HG03565 (cell line): ENCODE data around the gene LAMA2.

Experiments used
- ATAC-seq: cut with Tn5 transposase; IDR thresholded peaks from one replicate; pipeline ENCODE4 v1.9.1; 2021; ENCODE audit warnings: mild to moderate bottlenecking, moderate library complexity; ENCODE audit not compliant: unreplicated experiment

LAMA2 gene

DNA sequence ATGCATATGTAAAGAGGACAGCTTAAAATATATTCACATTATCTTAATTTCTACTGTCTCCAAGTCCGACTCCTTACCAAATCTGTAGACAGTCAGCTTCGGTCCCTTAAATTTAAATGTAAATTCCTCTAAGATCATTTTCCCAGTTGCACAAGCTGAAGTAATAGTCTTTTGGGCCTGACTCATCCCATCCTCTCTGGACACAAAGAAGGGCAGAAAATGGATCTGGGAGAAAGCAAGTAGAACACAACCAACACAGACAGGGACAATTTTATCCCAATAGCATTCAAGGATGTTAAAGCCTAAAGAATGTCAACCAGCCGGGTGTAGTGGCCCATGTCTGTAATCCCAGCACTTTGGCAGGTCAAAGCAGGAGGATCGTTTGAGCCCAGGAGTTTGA is 598.8 kb downstream of the LAMA2 start:
- ATAC-seq, result no peak

DNA sequence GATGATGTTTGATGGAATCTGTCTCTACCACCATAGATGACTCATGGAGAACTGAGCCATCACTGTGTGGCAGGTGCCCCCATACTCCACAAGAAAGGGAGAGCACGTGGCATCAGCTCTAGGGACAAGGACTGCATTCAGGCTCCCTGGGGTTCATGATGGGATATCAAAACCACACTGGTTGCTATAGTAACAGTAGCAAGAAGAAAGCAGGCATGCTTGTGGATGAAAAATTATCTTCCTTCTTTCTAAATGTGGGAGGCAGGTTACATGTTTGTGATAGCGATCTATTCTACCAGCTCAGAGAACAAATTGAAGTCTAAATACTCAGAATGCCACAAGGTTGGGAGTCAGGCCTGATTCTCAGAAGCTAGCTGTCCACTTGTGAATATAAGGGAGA is 602.8 kb downstream of the LAMA2 start:
- ATAC-seq, result no peak

DNA sequence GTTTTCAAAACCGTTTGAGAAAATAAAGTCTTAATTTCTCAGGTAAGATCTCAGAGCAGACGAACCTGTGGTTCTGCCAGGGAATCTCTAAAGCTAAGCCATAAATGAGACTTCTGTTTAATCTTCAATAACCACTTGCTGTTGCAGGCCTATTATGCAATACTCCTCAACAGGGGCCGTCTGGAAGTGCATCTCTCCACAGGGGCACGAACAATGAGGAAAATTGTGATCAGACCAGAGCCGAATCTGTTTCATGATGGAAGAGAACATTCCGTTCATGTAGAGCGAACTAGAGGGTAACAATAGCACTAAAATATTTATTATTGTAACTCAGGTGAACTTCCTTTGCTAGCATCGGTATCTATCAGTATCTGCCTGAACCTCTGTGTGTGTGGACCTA is 603.4 kb downstream of the LAMA2 start:
- no peak for ATAC-seq

DNA sequence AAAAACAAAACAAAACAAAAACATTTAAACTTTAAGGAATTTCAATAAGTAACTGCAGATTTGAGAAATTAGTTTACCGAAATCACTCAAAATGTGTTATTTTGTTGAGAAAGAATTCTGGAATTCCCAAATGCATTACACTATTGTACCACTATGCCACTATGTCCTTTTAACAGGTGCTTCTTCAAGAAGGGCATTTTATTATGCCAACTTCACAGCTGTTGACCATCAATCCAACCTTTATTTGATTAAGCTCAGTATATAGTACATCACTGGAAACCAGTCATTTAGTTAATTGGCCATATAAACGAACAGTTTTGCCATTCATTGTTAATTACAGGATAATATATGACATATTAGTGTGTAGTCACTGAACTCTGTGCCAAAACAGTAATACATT is 605.4 kb downstream of the LAMA2 start:
- ATAC-seq, result no peak

DNA sequence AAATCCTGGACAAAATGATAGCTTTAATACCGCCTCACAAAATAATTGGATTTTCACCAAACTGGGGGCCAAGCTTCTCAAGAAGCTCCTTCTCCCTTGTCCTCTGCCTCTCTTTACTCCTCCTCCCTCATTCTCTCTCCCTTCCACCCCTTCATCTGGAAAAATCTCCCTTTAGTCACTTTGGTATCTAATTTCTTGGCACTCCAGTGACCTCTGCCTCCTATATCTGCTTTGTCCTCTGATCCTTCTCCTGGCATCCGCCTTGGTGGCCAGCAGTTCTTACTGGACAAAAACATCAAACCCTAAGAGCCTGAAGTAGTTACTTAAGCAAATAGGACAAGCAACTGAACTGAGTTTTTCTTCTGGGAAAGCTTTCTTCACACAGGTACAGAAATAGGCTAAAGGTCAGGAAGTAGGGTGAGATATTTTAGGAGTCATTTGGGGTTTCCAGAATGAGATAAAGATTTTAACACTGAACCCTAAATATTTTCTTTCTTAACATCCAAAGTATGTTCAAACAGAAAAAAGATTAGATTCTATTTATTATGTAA is 606.4 kb downstream of the LAMA2 start:
- ATAC-seq, result no peak

DNA sequence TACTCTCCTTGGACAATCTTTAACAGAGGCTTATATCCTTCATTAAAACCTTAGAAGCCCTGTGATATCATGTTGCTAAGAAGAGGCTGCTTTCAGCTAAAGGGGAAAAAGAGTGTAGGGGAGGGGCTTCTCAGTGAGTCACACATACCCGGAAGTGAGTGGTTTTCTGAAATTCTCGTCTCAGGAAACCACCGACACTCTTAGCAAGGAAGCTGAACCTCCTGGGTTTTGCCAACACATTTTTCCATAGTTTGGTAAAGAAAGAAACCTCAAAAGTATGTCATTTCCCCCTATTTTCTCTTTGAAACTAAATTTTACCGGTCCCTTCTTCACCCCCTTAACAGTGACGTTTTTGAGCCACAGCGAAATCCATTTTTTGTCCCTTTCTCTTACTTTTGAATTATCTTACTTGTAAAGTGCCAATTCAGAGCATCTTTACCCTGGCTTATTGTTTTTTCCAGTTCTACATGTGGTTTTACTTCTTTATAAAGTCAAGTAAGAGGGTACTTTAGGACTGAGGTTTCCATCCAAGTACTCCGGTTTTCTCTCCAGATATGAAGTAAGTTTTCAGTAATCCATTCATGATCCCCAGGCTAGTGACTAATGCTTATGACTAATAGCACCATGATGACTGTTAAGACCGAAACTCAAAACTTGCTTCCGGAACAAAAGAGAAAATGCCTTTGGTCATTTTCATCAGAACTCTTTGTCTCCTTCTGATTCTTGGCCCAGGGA is 607.8 kb downstream of the LAMA2 start:
- ATAC-seq, result peak; percentile 83

DNA sequence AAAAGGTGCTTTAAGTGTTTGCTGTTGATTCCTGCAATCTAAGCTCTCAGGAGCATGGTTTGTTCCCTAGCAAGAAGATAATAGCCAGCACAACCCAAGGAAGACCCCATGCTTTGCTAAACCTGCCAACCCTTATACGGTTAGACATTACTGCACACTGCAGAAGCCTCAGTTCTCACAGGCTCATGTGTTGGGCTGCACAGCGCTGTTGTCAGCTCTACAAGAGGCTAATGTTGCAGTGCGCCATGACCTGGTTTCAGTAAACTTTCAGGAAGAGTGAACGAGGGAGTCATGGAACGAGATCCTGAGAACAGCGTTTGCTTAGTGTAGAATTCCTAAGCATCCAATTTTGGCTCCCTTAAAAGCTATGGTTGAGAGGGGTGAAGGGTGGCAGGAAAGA is 608.5 kb downstream of the LAMA2 start:
- no peak for ATAC-seq

DNA sequence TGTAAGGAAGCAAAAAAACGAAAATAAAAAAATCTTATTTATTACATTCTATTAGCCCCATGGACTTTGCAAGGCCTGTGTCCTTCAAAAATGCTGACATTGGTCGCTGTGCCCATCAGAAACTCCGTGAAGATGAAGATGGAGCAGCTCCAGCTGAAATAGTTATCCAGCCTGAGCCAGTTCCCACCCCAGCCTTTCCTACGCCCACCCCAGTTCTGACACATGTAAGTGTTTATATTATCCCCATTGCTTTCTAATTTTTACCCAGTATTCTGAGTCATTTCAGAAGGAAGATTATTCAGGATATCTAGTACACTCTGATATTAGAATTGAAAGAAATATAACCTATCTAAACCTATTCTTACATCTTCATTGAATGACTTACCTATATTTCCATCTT is 609.3 kb downstream of the LAMA2 start:
- no peak for ATAC-seq

DNA sequence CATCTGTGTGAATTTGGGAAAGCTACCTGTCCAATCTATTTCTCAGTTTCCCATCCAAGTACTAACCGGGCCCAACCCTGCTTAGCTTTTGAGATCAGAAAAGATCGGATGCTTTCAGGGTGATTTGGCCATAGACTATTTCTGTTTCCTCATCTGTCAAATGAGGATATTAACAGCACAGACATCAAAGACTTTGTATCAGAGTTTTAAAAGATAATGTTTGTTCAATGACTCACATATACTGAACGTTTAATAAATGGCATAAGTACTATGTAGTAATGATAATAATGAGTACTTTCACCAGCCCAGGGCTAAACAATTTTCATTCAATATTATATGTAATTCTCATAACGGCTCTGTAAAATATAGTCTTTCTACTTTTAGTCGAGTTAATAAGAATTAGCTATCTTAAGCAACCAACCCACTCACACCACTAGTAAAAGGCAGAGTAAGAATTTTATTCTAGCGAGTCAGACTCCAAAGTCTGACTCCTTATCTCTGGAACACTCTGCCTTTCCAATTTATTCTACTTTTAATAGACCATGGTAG is 610.5 kb downstream of the LAMA2 start:
- no peak for ATAC-seq

DNA sequence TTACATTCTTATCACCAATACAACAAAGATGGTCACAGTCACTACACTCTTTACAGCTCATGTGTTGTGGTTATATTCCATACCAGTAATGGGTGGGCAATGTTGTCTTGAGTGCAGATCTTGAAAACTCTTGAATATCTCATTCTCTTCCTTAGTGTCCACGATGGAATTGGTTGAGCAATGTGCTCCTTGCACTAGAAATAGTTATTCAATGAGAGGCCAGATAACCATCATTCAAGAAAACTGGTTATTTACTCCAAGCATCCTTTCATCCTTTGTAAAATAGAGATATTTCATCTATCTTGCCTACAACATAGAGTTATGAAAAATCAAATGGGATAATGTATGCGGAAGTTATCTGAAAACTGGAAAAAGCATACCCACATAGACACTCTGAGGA is 611.2 kb downstream of the LAMA2 start:
- no peak for ATAC-seq

DNA sequence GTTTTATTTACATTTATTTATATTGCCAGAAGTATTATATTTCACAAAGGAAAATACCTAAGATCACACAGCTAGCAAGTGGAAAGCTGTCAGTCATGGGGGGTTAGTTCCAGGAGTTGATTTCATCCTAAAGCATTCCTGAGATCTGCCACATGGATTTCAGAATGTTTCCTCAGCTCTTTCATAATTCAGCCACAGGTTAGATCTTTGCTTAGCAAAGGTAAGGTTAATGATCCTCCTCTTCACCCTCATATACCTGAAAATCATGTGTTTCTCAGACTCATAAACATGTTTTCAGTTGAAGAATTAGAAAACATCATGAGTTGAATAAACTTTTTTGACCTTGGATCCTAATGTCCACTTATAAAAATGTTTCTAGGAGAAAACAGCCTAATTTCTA is 611.6 kb downstream of the LAMA2 start:
- ATAC-seq, result no peak

DNA sequence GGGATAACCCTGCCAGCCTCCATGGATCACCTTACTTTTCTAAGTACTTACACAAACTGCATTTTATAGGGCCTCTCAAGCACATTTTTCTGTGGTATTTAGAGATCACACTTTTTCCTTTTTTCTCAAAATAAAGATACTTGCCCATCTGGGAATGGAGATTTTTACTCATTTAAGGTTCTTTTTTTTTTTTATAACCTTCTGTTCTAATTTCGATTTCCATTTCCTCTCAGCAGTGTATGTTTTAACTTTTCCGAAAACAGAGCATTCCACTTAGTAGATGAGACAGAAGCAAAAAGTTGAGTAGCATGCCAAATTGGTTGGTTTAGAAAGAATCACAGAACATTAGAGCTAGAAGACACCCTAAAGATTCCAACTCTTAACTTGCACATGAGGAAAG is 612.7 kb downstream of the LAMA2 start:
- ATAC-seq, result no peak

DNA sequence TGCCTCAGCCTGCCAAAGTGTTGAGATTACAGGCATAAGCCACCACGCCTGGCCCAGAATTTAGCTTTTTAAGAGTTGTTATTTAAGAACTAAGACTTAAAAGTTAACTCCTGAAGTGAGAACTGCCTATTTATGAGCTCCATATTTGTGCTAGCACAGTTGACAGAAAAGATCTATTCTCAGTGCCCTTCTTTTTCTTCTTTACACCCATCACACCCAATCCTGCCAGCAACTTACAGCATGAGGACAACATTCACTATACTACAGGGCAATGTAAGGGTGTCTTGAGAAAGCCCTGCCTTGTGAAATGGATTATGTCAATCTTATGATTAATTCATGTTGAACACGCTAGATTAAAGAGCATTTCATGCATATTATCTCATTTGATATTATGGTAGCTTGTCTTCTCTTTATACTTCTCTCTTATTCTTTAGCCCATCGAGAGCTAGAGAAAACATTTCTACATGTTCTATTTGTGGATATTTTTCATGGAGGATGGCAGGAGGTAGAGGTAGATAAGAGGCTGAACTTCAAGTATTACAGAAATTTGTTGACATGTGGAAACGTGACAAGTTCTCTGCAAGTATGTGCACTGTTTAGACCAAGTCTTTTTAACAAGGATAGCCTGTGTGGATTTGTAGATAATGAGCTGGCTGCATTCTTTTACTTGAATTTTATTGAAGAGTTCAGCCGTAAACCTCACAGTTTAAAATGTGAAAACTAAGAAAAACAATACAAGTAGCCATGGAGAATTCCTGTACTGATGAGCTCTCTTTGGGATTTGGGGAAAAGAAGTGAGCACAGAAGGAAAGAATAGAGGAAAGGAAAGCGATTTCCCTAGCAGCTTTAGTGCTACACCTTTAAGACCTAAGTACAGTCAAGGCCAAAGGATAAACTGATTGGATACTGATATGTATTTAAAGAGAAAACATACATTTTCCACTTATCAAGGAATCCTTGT is 614.8 kb downstream of the LAMA2 start:
- ATAC-seq, result no peak

DNA sequence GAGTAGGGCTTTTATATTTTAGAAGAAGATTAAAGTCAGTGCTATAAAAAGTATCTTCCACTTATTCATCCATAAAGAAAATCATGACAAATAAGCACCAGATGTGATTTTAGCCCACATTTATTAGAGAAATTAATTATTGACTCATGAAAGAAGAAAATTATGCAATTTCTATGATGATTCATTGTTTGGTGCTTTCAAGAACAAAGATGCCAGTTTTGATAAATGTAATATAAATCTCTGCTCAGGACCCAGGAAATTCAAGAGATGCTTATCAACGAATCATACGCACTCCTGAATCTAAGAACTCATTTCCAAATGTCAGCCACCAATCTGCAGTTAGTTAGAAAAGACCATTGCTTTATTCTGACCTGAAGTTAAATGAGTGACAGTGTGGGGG is 615.6 kb downstream of the LAMA2 start:
- ATAC-seq, result no peak

DNA sequence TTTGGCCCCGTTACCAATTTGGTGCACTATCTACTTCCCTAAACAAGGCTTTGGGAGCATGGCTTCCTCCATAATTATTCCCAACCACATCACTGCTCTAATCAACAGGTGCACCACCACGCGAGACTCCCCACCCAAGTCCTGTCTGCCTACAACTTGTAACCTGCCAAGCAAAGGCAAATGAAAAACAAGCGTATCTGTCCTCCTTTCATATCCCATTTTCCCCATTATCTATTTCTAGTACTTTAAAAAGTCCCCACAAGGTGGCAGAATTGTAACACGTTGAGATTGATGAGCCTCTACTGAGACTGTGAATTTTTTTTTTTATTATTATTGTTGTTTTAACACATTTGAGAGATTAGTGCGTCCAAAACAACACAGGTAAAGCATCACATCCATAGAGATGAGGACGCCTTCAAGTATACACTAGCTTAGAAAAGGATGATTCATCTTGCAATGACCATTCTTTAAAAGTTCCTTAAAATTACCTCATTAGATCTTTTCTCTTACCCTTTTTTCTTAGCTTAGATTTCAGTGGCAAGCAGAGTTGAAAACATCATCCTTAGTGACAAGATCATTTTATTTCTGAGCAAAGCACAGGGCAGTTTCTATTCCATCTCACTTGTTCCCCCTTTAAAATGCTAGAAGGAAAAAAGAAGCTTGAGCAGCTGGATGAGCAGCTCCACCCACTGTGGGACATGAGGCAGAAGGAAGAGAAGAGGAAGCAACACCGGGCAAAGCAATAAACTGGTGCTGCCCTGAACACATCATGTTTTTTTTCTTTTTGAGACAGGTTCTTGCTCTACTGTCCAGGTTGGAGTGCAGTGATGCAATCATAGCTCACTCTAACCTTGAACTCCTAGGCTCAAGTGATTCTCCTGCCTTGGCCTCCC is 616.3 kb downstream of the LAMA2 start:
- ATAC-seq, result peak; percentile 50

DNA sequence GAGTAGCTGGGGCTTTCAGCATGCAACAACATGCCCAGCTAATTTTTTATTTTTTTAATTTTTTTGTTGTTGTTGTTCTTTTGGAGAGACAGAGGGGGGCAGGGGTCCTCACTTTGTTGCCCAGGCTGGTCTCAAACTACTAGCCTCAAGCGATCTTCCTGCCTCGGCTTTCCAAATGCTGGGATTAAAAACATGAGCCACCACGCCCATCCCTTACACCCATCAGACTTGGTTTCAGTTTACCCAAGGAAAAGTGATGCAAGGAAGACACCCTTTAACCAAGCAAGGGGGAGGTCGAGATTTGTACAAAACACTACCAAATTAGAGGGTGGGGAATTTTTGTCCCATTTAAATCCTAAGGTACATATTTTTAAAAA is 616.9 kb downstream of the LAMA2 start:
- ATAC-seq, result no peak

DNA sequence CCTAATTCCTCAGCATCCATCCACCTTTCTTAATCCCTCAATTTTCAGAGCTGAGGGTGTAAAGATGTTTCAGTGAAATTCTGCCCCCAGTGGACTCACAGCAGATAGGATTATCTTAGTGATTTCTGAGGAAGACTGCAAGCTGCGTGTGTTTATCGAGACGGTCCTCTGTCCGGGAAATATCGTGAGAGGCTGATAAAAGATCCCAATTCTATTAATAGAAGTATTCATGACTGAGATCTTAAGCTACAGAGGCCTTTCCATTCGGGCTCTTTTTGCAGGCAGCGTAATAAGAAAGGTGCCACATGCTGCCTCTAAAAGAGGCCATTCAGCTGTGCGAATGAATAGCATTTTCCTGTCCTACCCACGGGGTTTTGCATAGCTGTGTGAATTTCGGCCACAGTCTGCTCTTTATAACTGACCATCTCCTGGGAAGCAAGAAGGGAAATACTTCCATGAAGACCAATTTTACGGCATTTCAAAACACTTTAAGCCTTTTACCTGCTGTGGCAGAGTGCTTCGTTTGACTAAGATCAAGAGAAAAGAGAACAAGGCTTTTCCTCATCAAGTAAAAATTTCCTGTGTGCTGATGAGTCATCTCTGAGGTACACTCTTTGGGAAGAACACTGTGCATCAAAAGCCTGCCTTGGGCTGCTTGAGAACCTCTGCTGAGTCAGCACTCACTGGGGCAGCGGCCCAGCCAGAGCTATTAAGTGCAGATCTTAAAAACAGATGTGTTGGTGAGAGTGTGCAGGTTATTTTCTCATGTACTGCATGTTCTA is 618.2 kb downstream of the LAMA2 start:
- ATAC-seq, result no peak

DNA sequence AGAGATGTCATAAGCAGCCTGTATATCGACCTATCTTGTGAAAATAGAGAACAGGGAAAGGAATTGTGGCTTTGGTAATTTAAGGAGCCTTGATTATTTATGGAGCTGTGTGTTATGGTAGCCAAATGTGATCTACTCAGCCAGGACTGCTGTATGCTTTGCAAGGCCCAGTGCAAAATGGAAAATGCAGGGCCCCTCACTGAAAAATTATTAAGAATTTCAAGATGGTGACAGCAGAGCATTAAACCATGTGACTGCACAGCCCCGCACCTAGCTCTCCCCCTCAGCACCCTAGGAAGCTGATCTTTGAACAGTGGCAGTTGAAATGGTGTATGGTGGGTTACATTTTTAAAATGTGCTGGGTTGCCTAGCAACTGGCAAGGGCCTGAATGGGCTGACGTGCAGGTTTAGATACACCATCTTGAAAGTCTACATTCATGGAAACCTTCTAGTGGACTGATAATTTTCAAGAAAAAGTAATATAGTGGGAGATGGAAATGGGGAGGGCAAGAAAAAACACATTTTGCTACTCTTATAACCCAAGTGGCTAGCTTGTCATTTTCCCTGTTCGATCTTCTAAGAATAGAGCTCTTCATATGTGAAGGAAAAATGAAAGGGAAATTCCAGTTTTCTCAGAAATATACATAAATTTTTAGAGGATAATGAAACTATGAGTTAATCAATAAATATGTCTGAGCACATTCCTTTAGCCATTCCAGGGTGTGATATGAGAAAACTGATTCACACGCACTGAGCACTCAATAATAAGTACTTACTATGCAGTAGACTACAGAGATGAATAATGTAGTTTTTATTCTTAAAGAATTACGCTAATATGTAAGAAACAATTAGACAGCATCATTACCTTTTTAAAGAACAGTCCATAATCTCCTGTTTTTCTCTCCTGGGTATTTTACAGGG is 619.1 kb downstream of the LAMA2 start:
- ATAC-seq, result no peak

DNA sequence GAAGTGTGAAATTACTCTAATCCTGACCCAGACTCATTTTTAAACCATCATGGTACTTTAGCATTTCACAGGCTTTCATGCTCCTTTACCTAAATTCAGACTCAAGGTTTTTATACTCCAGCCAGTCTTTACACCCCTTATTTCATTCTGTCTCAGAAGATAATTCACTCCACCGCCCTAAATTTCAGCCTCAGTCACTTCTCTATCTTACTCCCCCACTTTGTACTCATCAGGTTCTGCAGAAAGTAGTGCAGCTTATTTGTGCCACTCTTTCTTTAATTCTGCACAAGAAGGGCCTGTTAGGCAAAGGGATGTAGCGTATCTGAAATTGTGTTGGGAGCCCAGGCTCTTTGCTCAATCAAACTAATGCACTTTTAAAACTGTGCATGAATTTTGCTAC is 621.5 kb downstream of the LAMA2 start:
- no peak for ATAC-seq
